T-cell (primary cell): ENCODE measurements around the gene TSSK3. TPM values are rescaled to one million over a fixed set of nuclear protein-coding genes. Genes with fewer than 3 reads are reported as not detected.
A peak's percentile ranks its signal among the peaks of the same experiment; 100 is the strongest.

Experiments used
- ATAC-seq, 4 experiments: fragments of 200-7000 bp in 3 of 4; fragments of 150-1000 bp in 1 of 4; cut with Tn5 transposase; replicated peaks in 1 of 4; 1 replicate in 3 of 4; 2 replicates in 1 of 4; pipeline ENCODE4 v1.10.0; 2021; ENCODE audit warnings: moderate library complexity in 3 of 4, mild to moderate bottlenecking in 2 of 4, moderate number of reproducible peaks in 1 of 4
- CTCF ChIA-PET, 2 donors: fragments of 300-600 bp; sonication (Branson Sonifier 250); formaldehyde crosslinking; loops; one replicate each; lab custom pipeline; 2022; ENCODE audit warnings: antibody characterized with exemption in 2 of 2; lab: Charles Lee
- POLR2A ChIA-PET, 2 donors: fragments of 300-600 bp; sonication (Branson Sonifier 250); formaldehyde crosslinking; loops; one replicate each; lab custom pipeline; 2022; ENCODE audit warnings: antibody characterized with exemption in 2 of 2; lab: Charles Lee
- DNase-seq, 35 experiments: peaks; one replicate each; pipeline versions ENCODE4 v3.0.0 to v3.0.0-alpha.2; 2013 to 2023
- H3K27ac ChIP-seq: one replicate; pipeline ENCODE4 v1.5.1; 2013; ENCODE audit warnings: low read length
- H3K27me3 ChIP-seq, 2 experiments: replicated peaks in 1 of 2; 1 replicate in 1 of 2; 2 replicates in 1 of 2; pipeline versions ENCODE4 v1.6.1 to v1.7.0; 2013; ENCODE audit warnings: low read length in 1 of 2, mixed read lengths in 1 of 2; ENCODE audit not compliant: control insufficient read depth in 2 of 2, insufficient read depth in 2 of 2; ENCODE audit errors: extremely low read depth in 1 of 2
- H3K36me3 ChIP-seq, 2 donors: 1 replicate in 1 of 2; 2 replicates in 1 of 2; pipeline versions ENCODE4 v1.6.1 to v1.7.0; 2013; ENCODE audit warnings: low read length in 1 of 2; ENCODE audit not compliant: control insufficient read depth in 2 of 2, insufficient read depth in 1 of 2; ENCODE audit errors: extremely low read depth in 1 of 2
- H3K4me1 ChIP-seq, 2 experiments: 1 replicate in 1 of 2; 2 replicates in 1 of 2; pipeline versions ENCODE4 v1.6.1 to v1.7.0; 2013; ENCODE audit warnings: low read length in 2 of 2, mixed read lengths in 1 of 2; ENCODE audit not compliant: insufficient read depth in 2 of 2, control insufficient read depth in 1 of 2; ENCODE audit errors: extremely low read depth in 1 of 2
- H3K4me3 ChIP-seq, 2 donors: 1 replicate in 1 of 2; 2 replicates in 1 of 2; pipeline versions ENCODE4 v1.5.1 to v1.7.0; 2013; ENCODE audit warnings: mild to moderate bottlenecking in 2 of 2, low read length in 1 of 2, moderate library complexity in 1 of 2; ENCODE audit not compliant: control insufficient read depth in 1 of 2; ENCODE audit errors: extremely low read depth in 1 of 2
- H3K9me3 ChIP-seq: 2 replicates; pipeline ENCODE4 v1.7.0; 2013
- H3K27ac Mint-ChIP-seq, 2 donors: one replicate each; pipeline ENCODE4 v1.8.0; 2020 to 2021; ENCODE audit warnings: mild to moderate bottlenecking in 2 of 2, mixed read lengths in 2 of 2
- H3K27me3 Mint-ChIP-seq, 2 donors: one replicate each; pipeline ENCODE4 v1.8.0; 2021 to 2022; ENCODE audit warnings: mixed read lengths in 2 of 2
- H3K36me3 Mint-ChIP-seq: one replicate; pipeline ENCODE4 v1.8.0; 2021; ENCODE audit warnings: mixed read lengths
- H3K4me1 Mint-ChIP-seq, 3 donors: one replicate each; pipeline ENCODE4 v1.8.0; 2020 to 2022; ENCODE audit warnings: mixed read lengths in 3 of 3, mild to moderate bottlenecking in 1 of 3
- H3K4me3 Mint-ChIP-seq, 3 donors: one replicate each; pipeline ENCODE4 v1.8.0; 2020 to 2022; ENCODE audit warnings: mild to moderate bottlenecking in 3 of 3, mixed read lengths in 3 of 3, moderate library complexity in 3 of 3
- H3K9me3 Mint-ChIP-seq, 3 donors: one replicate each; pipeline ENCODE4 v1.8.0; 2020 to 2022; ENCODE audit warnings: mixed read lengths in 3 of 3
- WGBS: methylation state at CpG from one replicate; pipeline ENCODE4 v1.1.5; 2013; ENCODE audit warnings: missing lambda C conversion rate; ENCODE audit not compliant: insufficient coverage; 5-methylcytosine and 5-hydroxymethylcytosine counted together
- total RNA-seq, 35 experiments: library from RNA in 6 of 35; stranded (reverse) in 6 of 35; fragments of 120-200 nt in 1 of 35; gene quantifications; one replicate each; pipeline versions ENCODE4 v1.2.1 to v1.2.4 and lab custom pipeline; 2013 to 2026

Gene TSSK3
- total RNA-seq, 5 donors from 2014 or later (not counting 1 experiment from before 2014, with no cell fraction given) = 0.65 to 4.3 (median 2.3) TPM; not detected in 1

GRCh38 chr1:32334274-32334861 is 28.0 kb upstream of the TSSK3 start:
- no peak for ATAC-seq
- H3K4me1 Mint-ChIP-seq = peaks cover 34 to 41% (median 40%) of the 10 kb centered on the region in 3 donors
- peaks cover 26% of the 10 kb centered on the region for H3K36me3 Mint-ChIP-seq
- Histone ChIP-seq H3K36me3 (peaks cover 11 to 35% of the 10 kb centered on the region in 2 donors), H3K4me3 (peak overlapping the region; percentile 47 to 75), H3K9me3 (no peaks in the 10 kb centered on the region), H3K27ac (peak overlapping the region; percentile 41), H3K27me3 (peaks cover 0 to 5% of the 10 kb centered on the region in 2 experiments), H3K4me1 (peaks cover 16 to 36% of the 10 kb centered on the region in 2 experiments)
- DNase-seq = no peak
- peak overlapping the region; percentile 83 to 89 (median 86) for H3K4me3 Mint-ChIP-seq
- H3K27me3 Mint-ChIP-seq = no peaks in the 10 kb centered on the region
- POLR2A ChIA-PET = interaction anchor here in 1 of 2 donors (0.5 kb wide), 1 partner anchor 18 kb away, joined by 3 read pairs; no protein-coding TSS in a partner anchor
- CTCF ChIA-PET = no interaction called here
- no peaks in the 10 kb centered on the region for H3K9me3 Mint-ChIP-seq
- H3K27ac Mint-ChIP-seq = peak overlapping the region; percentile 84 to 91
- WGBS = 96% methylated on average over 3 of the region's 9 CpGs

- peak overlapping the region; percentile 41 for H3K27ac ChIP-seq
Observed at GRCh38 chr1:32334864-32335534, 27.3 kb upstream of the TSSK3 start.

GRCh38 chr1:32335535-32335789 is 26.9 kb upstream of the TSSK3 start:
- Histone ChIP-seq H3K36me3 (peaks cover 9 to 24% of the 10 kb centered on the region in 2 donors), H3K9me3 (no peaks in the 10 kb centered on the region), H3K27me3 (peaks cover 0 to 5% of the 10 kb centered on the region in 2 experiments), H3K4me1 (peaks cover 16 to 36% of the 10 kb centered on the region in 2 experiments), H3K4me3 (peak overlapping the region; percentile 47 to 75), H3K27ac (no peak overlapping the region)
- H3K4me3 Mint-ChIP-seq = peak overlapping the region in 2 of 3 donors; percentile 86 to 89
- peak; percentile 27 to 42 (median 38) for ATAC-seq
- H3K4me1 Mint-ChIP-seq = peaks cover 31 to 43% (median 35%) of the 10 kb centered on the region in 3 donors
- no peak for DNase-seq
- ChIA-PET CTCF (interaction anchor here (0.6 to 2.1 kb wide), 9 partner anchors 13 to 263 kb away, joined by 3 to 9 read pairs (median 4); partner anchors contain the start of genes BSDC1 (in 1 of the 2), KPNA6 (in 1 of the 2) and TMEM39B (in 1 of the 2)), POLR2A (interaction anchor here (0.5 to 1.7 kb wide), 13 partner anchors 9 to 234 kb away, joined by 3 to 12 read pairs (median 7); partner anchors contain the start of genes BSDC1 (in 2 of the 2) and HDAC1 (in 1 of the 2))
- 1% methylated on average over 33 of the region's 34 CpGs for WGBS
- no peaks in the 10 kb centered on the region for H3K9me3 Mint-ChIP-seq
- H3K27me3 Mint-ChIP-seq = no peaks in the 10 kb centered on the region
- H3K27ac Mint-ChIP-seq = no peak overlapping the region
- peaks cover 17% of the 10 kb centered on the region for H3K36me3 Mint-ChIP-seq

More at GRCh38 chr1:32334864-32335534, 27.3 kb upstream of the TSSK3 start:
- H3K27me3 ChIP-seq = peaks cover 0 to 5% of the 10 kb centered on the region in 2 experiments
- DNase-seq (peak; percentile 52 to 88 (median 69)), ATAC-seq (peak; percentile 61 to 68 (median 62))
- H3K36me3 ChIP-seq = peaks cover 11 to 29% of the 10 kb centered on the region in 2 donors
- Mint-ChIP-seq H3K36me3 (peaks cover 20% of the 10 kb centered on the region), H3K9me3 (no peaks in the 10 kb centered on the region), H3K27ac (peak overlapping the region; percentile 84 to 91), H3K27me3 (no peaks in the 10 kb centered on the region), H3K4me3 (peak overlapping the region; percentile 83 to 89 (median 86)), H3K4me1 (peaks cover 31 to 43% (median 35%) of the 10 kb centered on the region in 3 donors)
- H3K4me3 ChIP-seq = peak overlapping the region; percentile 47 to 75
- whole genome bisulfite sequencing = 4% methylated on average over 42 of the region's 46 CpGs
- CTCF ChIA-PET = interaction anchor here (0.6 to 2.1 kb wide), 5 partner anchors 16 to 262 kb away, joined by 3 to 9 read pairs (median 6); partner anchors contain the start of gene TMEM39B (in 1 of the 2)
- H3K4me1 ChIP-seq = peaks cover 16 to 36% of the 10 kb centered on the region in 2 experiments
- POLR2A ChIA-PET = interaction anchor here in 1 of 2 donors (0.5 to 1.7 kb wide), 4 partner anchors 13 to 80 kb away, joined by 6 to 12 read pairs (median 8); no protein-coding TSS in a partner anchor
- H3K9me3 ChIP-seq = no peaks in the 10 kb centered on the region

- H3K4me3 ChIP-seq = peak within 1 kb of the TSS; percentile 47 to 75
- peak within 1 kb of the TSS; percentile 83 to 89 (median 86) for H3K4me3 Mint-ChIP-seq
- H3K27ac Mint-ChIP-seq = peak within 1 kb of the TSS; percentile 84 to 91
- ATAC-seq = peak; percentile 60 to 74 (median 72)
- H3K9me3 Mint-ChIP-seq = no peaks in the 10 kb centered on the region
- H3K27me3 ChIP-seq = peaks cover 0 to 5% of the 10 kb centered on the region in 2 experiments
- 1% methylated on average over 83 of the region's 95 CpGs for WGBS
- H3K27ac ChIP-seq = peak within 1 kb of the TSS; percentile 41
- H3K9me3 ChIP-seq = no peaks in the 10 kb centered on the region
- peak; percentile 67 to 91 (median 84) for DNase-seq
- CTCF ChIA-PET = interaction anchor here (0.6 to 2.1 kb wide), 12 partner anchors 9 to 263 kb away, joined by 3 to 9 read pairs (median 4); partner anchors contain the start of genes BSDC1 (in 1 of the 2), KPNA6 (in 1 of the 2) and TMEM39B (in 1 of the 2)
- peaks cover 16 to 36% of the 10 kb centered on the region in 2 experiments for H3K4me1 ChIP-seq
- POLR2A ChIA-PET = interaction anchor here (0.5 to 1.7 kb wide), 24 partner anchors 8 to 235 kb away, joined by 3 to 12 read pairs (median 6); partner anchors contain the start of genes BSDC1 (in 2 of the 2), KPNA6 (in 2 of the 2), HDAC1 (in 1 of the 2) and TXLNA (in 1 of the 2)
- H3K36me3 ChIP-seq = peaks cover 8 to 19% of the 10 kb centered on the region in 2 donors
- peaks cover 14% of the 10 kb centered on the region for H3K36me3 Mint-ChIP-seq
- H3K27me3 Mint-ChIP-seq = no peaks in the 10 kb centered on the region
- peaks cover 31 to 43% (median 35%) of the 10 kb centered on the region in 3 donors for H3K4me1 Mint-ChIP-seq
Observed at GRCh38 chr1:32335790-32336590, 26.3 kb upstream of the TSSK3 start, which contains the start of gene MARCKSL1. TSS of gene MARCKSL1 (minus strand) at chr1:32336233. CDS start at chr1:32336033, 200 bp downstream.

GRCh38 chr1:32336591-32336932 is 25.8 kb upstream of the TSSK3 start:
- H3K27ac Mint-ChIP-seq = peak overlapping the region in 1 of 2 donors; percentile 31
- ATAC-seq = no peak
- peaks cover 0 to 5% of the 10 kb centered on the region in 2 experiments for H3K27me3 ChIP-seq
- peaks cover 31 to 42% (median 35%) of the 10 kb centered on the region in 3 donors for H3K4me1 Mint-ChIP-seq
- CTCF ChIA-PET = interaction anchor here in 1 of 2 donors (1.0 to 2.1 kb wide), 4 partner anchors 15 to 120 kb away, joined by 3 to 9 read pairs (median 6); partner anchors contain the start of gene BSDC1
- no peaks in the 10 kb centered on the region for H3K9me3 Mint-ChIP-seq
- no peaks in the 10 kb centered on the region for H3K9me3 ChIP-seq
- POLR2A ChIA-PET = interaction anchor here (0.5 to 1.7 kb wide), 17 partner anchors 15 to 229 kb away, joined by 3 to 12 read pairs (median 5); partner anchors contain the start of genes BSDC1 (in 2 of the 2), HDAC1 (in 1 of the 2), KPNA6 (in 1 of the 2) and TXLNA (in 1 of the 2)
- peaks cover 8% of the 10 kb centered on the region for H3K36me3 Mint-ChIP-seq
- peak overlapping the region; percentile 30 to 44 for H3K4me3 ChIP-seq
- peak overlapping the region; percentile 48 to 74 (median 68) for H3K4me3 Mint-ChIP-seq
- peaks cover 8 to 13% of the 10 kb centered on the region in 2 donors for H3K36me3 ChIP-seq
- H3K27me3 Mint-ChIP-seq = no peaks in the 10 kb centered on the region
- peaks cover 16 to 36% of the 10 kb centered on the region in 2 experiments for H3K4me1 ChIP-seq
- DNase-seq = no peak
- 54% methylated on average over 15 of the region's 15 CpGs for WGBS
- no peak overlapping the region for H3K27ac ChIP-seq
